Bronchial epithelial cell (primary cell): Measurements from ENCODE around the gene GNG10. TPM values are rescaled to one million over a fixed set of nuclear protein-coding genes. Genes with fewer than 3 reads are reported as not detected.
"Not testable (repeated sequence)": the region's sequence is repeated elsewhere in the genome, so short reads cannot be mapped to it uniquely, and the experiment has no call there.

Source experiments
- DNase-seq: peaks from one replicate; pipeline ENCODE4 v3.0.0-alpha.2; 2010; ENCODE audit warnings: low read depth
- FAIRE-seq: peaks from 2 replicates; lab custom pipeline; 2011; peaks lifted over from hg19 to GRCh38; lab: Jason Lieb, UNC
- H3K27me3 ChIP-seq: 2 replicates; pipeline ENCODE4 v1.5.1; 2011; ENCODE audit warnings: low read length; ENCODE audit not compliant: control insufficient read depth, insufficient read depth
- H3K36me3 ChIP-seq: 2 replicates; pipeline ENCODE4 v1.5.1; 2011; ENCODE audit warnings: low read length; ENCODE audit not compliant: control insufficient read depth, insufficient read depth
- H3K4me3 ChIP-seq: 2 replicates; pipeline ENCODE4 v1.5.1; 2011; ENCODE audit warnings: mild to moderate bottlenecking, low read depth, low read length, control low read depth
- total RNA-seq: library from RNA; depleted of rRNA; stranded (reverse); fragments of >200 nt; gene quantifications from 2 replicates; pipeline ENCODE4 v1.2.1, GENCODE V29; 2014
- TF ChIP-seq, protein P1 (sequence below): IDR thresholded peaks from 2 replicates; pipeline ENCODE4 v1.5.1; 2011; ENCODE audit warnings: mild to moderate bottlenecking, moderate library complexity, low read length, control low read depth, inconsistent platforms; ENCODE audit not compliant: insufficient read depth, severe bottlenecking

Gene GNG10
- total RNA-seq = 39.0 and 78.7 TPM in 2 replicates

DNA sequence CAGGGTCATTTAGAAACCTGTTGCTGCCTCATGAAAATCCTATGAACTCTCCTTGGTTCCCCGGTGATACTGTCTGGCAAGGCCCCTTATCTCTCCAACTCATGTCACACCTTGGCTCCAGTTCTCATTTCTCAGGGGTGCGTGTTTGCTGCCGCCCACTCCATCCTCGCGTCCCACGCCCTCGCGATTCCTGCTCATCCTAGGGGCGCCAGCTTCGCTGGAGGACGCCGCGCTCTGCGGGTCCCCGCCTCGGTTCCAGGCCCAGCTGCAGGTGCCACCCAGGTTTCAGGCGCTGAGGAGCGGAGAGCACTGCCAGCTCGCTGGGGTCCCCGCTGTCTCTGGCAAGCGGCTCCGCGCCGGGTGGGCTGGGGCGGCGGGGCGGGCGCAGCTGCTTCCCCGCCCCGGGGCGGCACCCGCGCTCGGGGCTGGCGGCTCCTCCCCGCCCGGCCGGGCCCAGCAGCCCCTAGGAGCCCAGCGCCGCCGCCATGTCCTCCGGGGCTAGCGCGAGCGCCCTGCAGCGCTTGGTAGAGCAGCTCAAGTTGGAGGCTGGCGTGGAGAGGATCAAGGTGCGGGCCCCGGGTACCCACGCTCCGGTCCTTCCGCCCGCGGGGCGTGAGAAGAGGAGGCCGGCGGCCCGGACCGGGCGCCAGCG, at the start of gene GNG10:
Gene GNG10 (plus strand): TSS at position 456 of the 652 bp plus-strand sequence. CDS start 30 bp downstream, at position 486.
- FAIRE-seq (no peak), DNase-seq (peak; percentile 13)
- Histone ChIP-seq H3K27me3 (no peaks in the 10 kb centered on the region), H3K36me3 (peaks cover 1% of the 10 kb centered on the region), H3K4me3 (peak within 1 kb of the TSS; percentile 59)
- TF ChIP-seq, protein P1, sequence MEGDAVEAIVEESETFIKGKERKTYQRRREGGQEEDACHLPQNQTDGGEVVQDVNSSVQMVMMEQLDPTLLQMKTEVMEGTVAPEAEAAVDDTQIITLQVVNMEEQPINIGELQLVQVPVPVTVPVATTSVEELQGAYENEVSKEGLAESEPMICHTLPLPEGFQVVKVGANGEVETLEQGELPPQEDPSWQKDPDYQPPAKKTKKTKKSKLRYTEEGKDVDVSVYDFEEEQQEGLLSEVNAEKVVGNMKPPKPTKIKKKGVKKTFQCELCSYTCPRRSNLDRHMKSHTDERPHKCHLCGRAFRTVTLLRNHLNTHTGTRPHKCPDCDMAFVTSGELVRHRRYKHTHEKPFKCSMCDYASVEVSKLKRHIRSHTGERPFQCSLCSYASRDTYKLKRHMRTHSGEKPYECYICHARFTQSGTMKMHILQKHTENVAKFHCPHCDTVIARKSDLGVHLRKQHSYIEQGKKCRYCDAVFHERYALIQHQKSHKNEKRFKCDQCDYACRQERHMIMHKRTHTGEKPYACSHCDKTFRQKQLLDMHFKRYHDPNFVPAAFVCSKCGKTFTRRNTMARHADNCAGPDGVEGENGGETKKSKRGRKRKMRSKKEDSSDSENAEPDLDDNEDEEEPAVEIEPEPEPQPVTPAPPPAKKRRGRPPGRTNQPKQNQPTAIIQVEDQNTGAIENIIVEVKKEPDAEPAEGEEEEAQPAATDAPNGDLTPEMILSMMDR = no peak

DNA sequence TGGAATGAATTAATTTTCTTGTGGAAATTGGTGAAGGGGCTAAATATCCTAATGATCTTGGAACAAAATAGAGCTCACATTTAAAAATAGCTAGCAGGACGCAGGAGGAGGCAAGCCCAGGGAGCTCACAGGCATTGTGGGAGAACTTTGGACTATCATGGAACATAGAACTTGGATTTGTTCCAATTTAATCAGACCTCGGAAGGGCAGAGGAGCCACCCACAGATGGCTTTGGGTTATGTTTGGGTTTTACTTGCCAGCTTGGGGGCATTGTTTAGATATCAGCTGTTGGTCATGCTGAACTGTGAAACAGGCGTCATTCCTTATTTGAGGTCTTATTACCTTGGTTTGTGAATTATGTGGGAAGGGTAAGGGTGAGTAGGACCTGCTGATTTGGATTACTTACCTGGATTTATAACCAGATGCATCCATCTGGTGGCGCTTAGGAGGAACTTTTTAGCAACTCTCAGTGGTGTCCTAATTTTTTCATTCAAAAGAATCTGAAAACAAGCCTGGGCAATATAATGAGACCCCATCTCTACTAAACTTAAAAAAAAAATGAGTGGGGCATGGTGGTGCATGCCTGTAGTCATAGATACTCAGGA, 47.9 kb upstream of the GNG10 start:
- no peak overlapping the region for H3K4me3 ChIP-seq
- H3K27me3 ChIP-seq = no peaks in the 10 kb centered on the region
- H3K36me3 ChIP-seq = no peaks in the 10 kb centered on the region
- no peak for FAIRE-seq
- TF ChIP-seq, protein P1 = no peak
- DNase-seq = no peak

DNA sequence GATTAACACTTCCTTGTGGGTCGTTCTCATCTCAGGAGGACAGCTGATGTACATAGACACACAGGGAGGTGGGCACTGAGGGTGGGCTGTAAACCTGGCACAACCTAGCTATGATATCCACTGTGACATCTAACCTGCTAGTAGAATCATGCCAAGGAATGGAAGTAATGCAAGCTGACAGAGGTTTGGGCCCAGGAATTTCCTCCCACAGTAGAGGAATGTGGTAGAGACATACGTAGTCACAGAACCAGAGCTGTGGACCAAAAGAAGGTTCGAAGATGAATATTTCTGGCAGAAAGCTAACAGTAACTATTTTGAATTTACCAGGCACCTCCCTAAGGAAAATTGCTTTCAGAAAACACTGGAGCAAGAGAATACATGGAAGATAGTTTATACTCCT, 45.5 kb upstream of the GNG10 start:
- H3K4me3 ChIP-seq = no peak overlapping the region
- FAIRE-seq (no peak), DNase-seq (no peak)
- H3K27me3 ChIP-seq = no peaks in the 10 kb centered on the region
- H3K36me3 ChIP-seq = no peaks in the 10 kb centered on the region
- TF ChIP-seq, protein P1 = no peak

DNA sequence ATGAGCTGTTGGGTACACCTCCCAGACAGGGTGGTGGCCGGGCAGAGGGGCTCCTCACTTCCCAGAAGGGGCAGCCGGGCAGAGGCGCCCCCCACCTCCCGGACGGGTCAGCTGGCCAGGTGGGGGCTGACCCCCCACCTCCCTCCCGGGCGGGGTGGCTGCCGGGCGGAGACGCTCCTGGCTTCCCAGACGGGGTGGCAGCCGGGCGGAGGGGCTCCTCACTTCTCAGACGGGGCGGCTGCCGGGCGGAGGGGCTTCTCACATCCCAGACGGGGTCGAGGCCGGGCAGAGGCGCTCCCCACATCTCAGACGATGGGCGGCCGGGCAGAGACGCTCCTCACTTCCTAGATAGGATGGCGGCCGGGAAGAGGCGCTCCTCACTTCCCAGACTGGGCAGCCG, 44.1 kb upstream of the GNG10 start:
- DNase-seq, H3K27me3 ChIP-seq, FAIRE-seq, H3K4me3 ChIP-seq, H3K36me3 ChIP-seq: not testable (repeated sequence)

DNA sequence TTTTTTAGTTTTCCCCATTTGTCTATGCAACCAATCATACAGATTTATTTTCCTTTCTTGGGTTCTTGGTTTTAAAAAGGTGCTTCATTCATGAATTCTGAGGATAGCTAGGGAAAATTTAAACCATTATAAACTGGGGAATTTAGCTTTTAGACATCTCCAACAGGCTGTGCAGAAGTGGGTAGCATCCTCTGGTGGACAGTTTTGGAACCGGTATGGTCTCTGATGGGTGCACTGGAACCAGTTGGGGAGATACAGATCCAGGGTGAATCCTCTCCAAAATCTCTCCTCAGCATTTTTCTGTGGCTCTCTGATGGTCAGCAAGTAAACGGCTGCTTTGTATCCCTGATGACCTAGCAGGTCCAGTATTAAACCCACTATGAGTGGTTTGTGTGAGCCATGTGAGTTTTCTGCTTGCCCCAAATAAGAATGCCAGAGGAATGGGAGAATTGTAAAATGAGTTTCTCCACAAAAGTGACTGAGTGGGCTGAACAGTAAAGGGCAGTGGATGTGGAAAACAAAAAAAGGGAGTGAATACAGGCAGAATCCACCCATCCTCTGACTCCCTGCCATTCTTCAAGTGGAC, 39.4 kb upstream of the GNG10 start:
- H3K4me3 ChIP-seq = no peak overlapping the region
- FAIRE-seq (no peak), DNase-seq (peak; percentile 52)
- no peaks in the 10 kb centered on the region for H3K36me3 ChIP-seq
- H3K27me3 ChIP-seq = no peaks in the 10 kb centered on the region
- TF ChIP-seq, protein P1 = peak; percentile 82

DNA sequence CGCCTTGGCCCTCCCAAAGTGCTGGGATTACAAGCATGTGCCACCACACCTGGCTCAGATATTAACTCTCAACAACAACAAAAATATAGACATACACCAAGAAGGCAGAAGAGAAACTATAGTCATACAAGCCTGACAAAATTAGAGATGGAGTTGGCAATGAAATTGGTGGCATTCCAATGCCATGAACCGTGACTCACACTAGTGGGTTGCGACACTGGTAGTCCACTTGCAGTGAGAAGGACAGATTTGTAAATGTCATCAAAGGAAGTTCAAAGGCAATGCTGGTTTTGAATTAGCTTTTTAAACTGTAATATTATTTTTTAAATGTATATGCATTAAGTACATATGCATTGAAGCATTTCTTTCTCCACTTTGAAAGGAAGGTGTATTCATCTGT, 38.8 kb upstream of the GNG10 start:
- DNase-seq = peak; percentile 79
- TF ChIP-seq, protein P1 = no peak
- Histone ChIP-seq H3K36me3 (no peaks in the 10 kb centered on the region), H3K27me3 (no peaks in the 10 kb centered on the region), H3K4me3 (no peak overlapping the region)
- FAIRE-seq = no peak
